CD14-positive monocyte (primary cell): ENCODE data around the gene KDM2A. TPM values are rescaled to one million over a fixed set of nuclear protein-coding genes. Genes with fewer than 3 reads are reported as not detected.

ENCODE experiments used
- DNase-seq, 3 donors: peaks; one replicate each; pipeline ENCODE4 v3.0.0-alpha.2; 2011 to 2022
- H2AFZ ChIP-seq: 2 replicates; pipeline ENCODE4 v1.6.0; 2012; ENCODE audit warnings: mild to moderate bottlenecking, low read depth, low read length, inconsistent platforms; ENCODE audit not compliant: insufficient read depth, poor library complexity, severe bottlenecking
- H3K27ac ChIP-seq, 2 donors: 1 replicate in 1 of 2; 2 replicates in 1 of 2; pipeline ENCODE4 v1.5.1; 2012 to 2013; ENCODE audit warnings: low read length in 2 of 2, control low read depth in 1 of 2, inconsistent platforms in 1 of 2, low read depth in 1 of 2, mild to moderate bottlenecking in 1 of 2
- H3K27me3 ChIP-seq, 2 donors: one replicate each; pipeline versions ENCODE4 v1.6.0 to v1.6.1; 2011 to 2013; ENCODE audit warnings: low read length in 2 of 2; ENCODE audit not compliant: control insufficient read depth in 2 of 2, insufficient read depth in 2 of 2
- H3K36me3 ChIP-seq, 2 donors: replicated peaks in 1 of 2; 1 replicate in 1 of 2; 2 replicates in 1 of 2; pipeline versions ENCODE4 v1.5.1 to v1.6.1; 2012 to 2013; ENCODE audit warnings: low read length in 2 of 2, control low read depth in 1 of 2, inconsistent platforms in 1 of 2, mild to moderate bottlenecking in 1 of 2; ENCODE audit not compliant: insufficient read depth in 2 of 2, control insufficient read depth in 1 of 2
- H3K4me1 ChIP-seq, 2 donors: 1 replicate in 1 of 2; 2 replicates in 1 of 2; pipeline versions ENCODE4 v1.5.1 to v1.6.1; 2012 to 2013; ENCODE audit warnings: low read length in 2 of 2, control low read depth in 1 of 2, inconsistent platforms in 1 of 2, mild to moderate bottlenecking in 1 of 2, moderate library complexity in 1 of 2; ENCODE audit not compliant: insufficient read depth in 2 of 2, control insufficient read depth in 1 of 2
- H3K4me2 ChIP-seq: replicated peaks from 2 replicates; pipeline ENCODE3; 2012; ENCODE audit warnings: low read length, moderate library complexity, mild to moderate bottlenecking; ENCODE audit not compliant: poor library complexity, severe bottlenecking; ENCODE audit errors: extremely low read depth
- H3K4me3 ChIP-seq, 3 experiments: fragments of 200-600 bp in 1 of 3; sonication (generic) in 1 of 3; replicated peaks in 1 of 3; 1 replicate in 2 of 3; 2 replicates in 1 of 3; pipeline ENCODE4 v1.5.1; 2011 to 2013; ENCODE audit warnings: low read length in 3 of 3, mild to moderate bottlenecking in 3 of 3, control low read depth in 2 of 3, low read depth in 2 of 3, inconsistent platforms in 1 of 3, moderate library complexity in 1 of 3
- H3K79me2 ChIP-seq: 2 replicates; pipeline ENCODE4 v1.6.0; 2012; ENCODE audit warnings: mild to moderate bottlenecking, control low read depth, inconsistent platforms, low read length, moderate library complexity; ENCODE audit not compliant: insufficient read depth
- H3K9ac ChIP-seq: 2 replicates; pipeline ENCODE4 v1.6.0; 2017; ENCODE audit warnings: low read length, mild to moderate bottlenecking; ENCODE audit not compliant: insufficient read depth, poor library complexity, severe bottlenecking
- H3K9me3 ChIP-seq, 2 donors: replicated peaks in 1 of 2; 1 replicate in 1 of 2; 2 replicates in 1 of 2; pipeline versions ENCODE4 v1.5.1 to v1.6.1; 2012 to 2013; ENCODE audit warnings: low read length in 2 of 2, control low read depth in 1 of 2; ENCODE audit not compliant: control insufficient read depth in 1 of 2, insufficient read depth in 1 of 2
- H4K20me1 ChIP-seq: 2 replicates; pipeline ENCODE4 v1.6.0; 2012; ENCODE audit warnings: mild to moderate bottlenecking, low read length, control low read depth, moderate library complexity; ENCODE audit not compliant: insufficient read depth
- H3K27ac Mint-ChIP-seq, 7 donors: one replicate each; pipeline ENCODE4 v1.8.0; 2020; ENCODE audit warnings: mild to moderate bottlenecking in 7 of 7, mixed read lengths in 7 of 7, moderate library complexity in 6 of 7, inconsistent platforms in 2 of 7
- H3K27me3 Mint-ChIP-seq, 3 donors: one replicate each; pipeline ENCODE4 v1.8.0; 2021 to 2022; ENCODE audit warnings: low read depth in 3 of 3, mild to moderate bottlenecking in 3 of 3, mixed read lengths in 3 of 3, moderate library complexity in 3 of 3, inconsistent platforms in 1 of 3
- H3K36me3 Mint-ChIP-seq, 2 donors: one replicate each; pipeline ENCODE4 v1.8.0; 2020; ENCODE audit warnings: mixed read lengths in 2 of 2, inconsistent platforms in 1 of 2, mild to moderate bottlenecking in 1 of 2
- H3K4me1 Mint-ChIP-seq: one replicate; pipeline ENCODE4 v1.8.0; 2020; ENCODE audit warnings: mild to moderate bottlenecking, mixed read lengths
- H3K4me3 Mint-ChIP-seq, 2 donors: one replicate each; pipeline ENCODE4 v1.8.0; 2020; ENCODE audit warnings: mild to moderate bottlenecking in 2 of 2, mixed read lengths in 2 of 2, moderate library complexity in 1 of 2
- H3K9me3 Mint-ChIP-seq, 7 donors: one replicate each; pipeline ENCODE4 v1.8.0; 2020 to 2022; ENCODE audit warnings: mixed read lengths in 7 of 7, mild to moderate bottlenecking in 6 of 7, moderate library complexity in 6 of 7, inconsistent platforms in 2 of 7
- WGBS: methylation state at CpG from one replicate; pipeline ENCODE4 v1.1.5; 2013; ENCODE audit warnings: missing lambda C conversion rate; ENCODE audit not compliant: insufficient coverage; 5-methylcytosine and 5-hydroxymethylcytosine counted together
- intact Hi-C, 2 donors: fragments of 100-400 bp; cut with micrococcal nuclease; formaldehyde crosslinking; loops; one replicate each; pipeline versions ENCODE4 v1.15.0 to v1.15.1; 2023
- polyA minus RNA-seq: library from RNA; depleted of rRNA, polyadenylated mRNA; stranded (reverse); fragments of >200 nt; gene quantifications from 2 replicates; pipeline ENCODE4 v1.2.3, GENCODE V29; 2012
- polyA plus RNA-seq, 3 donors: library from polyadenylated mRNA; depleted of rRNA in 1 of 3; unstranded in 2 of 3; stranded (reverse) in 1 of 3; fragments of 300-500 nt in 2 of 3; fragments of >200 nt in 1 of 3; fragmentation: Illumina TruSeq in 2 of 3; gene quantifications; 1 replicate in 2 of 3; 2 replicates in 1 of 3; pipeline ENCODE4 v1.2.3, GENCODE V29; 2012 to 2021
- total RNA-seq, 12 experiments: library from RNA in 1 of 12; stranded (reverse) in 1 of 12; fragments of 120-200 nt in 1 of 12; gene quantifications; one replicate each; pipeline ENCODE4 v1.2.4 and lab custom pipeline; 2013 to 2026; ENCODE audit warnings: mixed read lengths in 6 of 12, inconsistent platforms in 1 of 12
- TF ChIP-seq, protein P1 (sequence below): fragments of 200-600 bp; IDR thresholded peaks from one replicate; pipeline ENCODE4 v1.8.0; 2022; ENCODE audit warnings: antibody characterized with exemption, mild to moderate bottlenecking

Gene KDM2A
- total RNA-seq (2013) = 53.4 TPM
- 10 to 100 TPM in 1 of 3 donors, 1 to 10 TPM in 2; 2.6 to 98.9 (median 3.9) TPM for polyA plus RNA-seq
- polyA minus RNA-seq = 42.4 and 50.5 TPM in 2 replicates
- total RNA-seq (lab: John Stamatoyannopoulos, UW) = 76.9 to 296 (median 193) reads per million in 11 experiments

DNA sequence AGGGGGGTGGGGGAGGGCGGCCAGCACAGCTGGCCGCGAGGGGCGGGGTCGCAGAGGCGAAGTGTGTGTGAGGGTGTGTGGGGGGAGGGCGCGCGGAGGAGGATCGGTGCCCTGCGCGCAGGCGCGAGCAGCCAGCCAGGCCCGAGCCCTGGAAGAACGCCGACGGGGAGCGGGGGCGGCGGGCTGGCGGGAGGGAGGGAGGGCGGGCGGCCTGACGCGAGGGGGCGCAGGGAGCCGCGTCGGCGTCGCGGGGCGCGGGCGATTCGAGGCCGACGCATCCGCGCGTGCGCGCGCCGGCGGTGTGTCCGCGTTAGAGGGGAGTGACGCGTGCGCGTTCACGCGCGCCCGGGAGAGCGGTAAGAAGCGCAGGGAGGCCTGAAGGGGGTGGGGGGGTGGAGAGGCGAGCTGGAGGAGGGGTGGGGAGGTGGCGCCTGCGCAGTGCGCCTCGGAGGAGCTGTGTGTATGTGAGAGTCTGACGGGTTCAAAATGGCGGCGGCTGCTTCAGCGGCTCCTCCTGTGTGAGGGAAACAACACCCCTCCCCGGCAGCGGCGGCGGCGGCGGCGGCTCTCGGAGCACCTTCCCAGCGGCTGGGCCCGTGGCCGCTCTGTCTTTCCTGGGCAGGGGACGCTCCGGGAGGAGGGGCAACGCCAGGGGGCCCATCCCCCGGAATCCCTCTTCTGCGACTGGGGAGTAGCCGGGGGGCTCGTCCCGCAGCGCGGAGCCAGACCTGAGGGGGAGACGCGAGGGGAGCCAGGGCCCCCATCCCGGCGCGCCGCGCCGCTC, at the start of gene KDM2A:
KDM2A (plus strand) TSS at position 463 of the 784 bp plus-strand sequence. CDS start 2,054 bp downstream, outside the sequence.
- H3K9me3 ChIP-seq = no peaks in the 10 kb centered on the region
- peak within 1 kb of the TSS; percentile 97 for H3K4me2 ChIP-seq
- H2AFZ ChIP-seq = peak within 1 kb of the TSS; percentile 86
- H3K9me3 Mint-ChIP-seq = no peaks in the 10 kb centered on the region
- H3K4me1 ChIP-seq = peaks cover 57 to 68% of the 10 kb centered on the region in 2 donors
- peak within 1 kb of the TSS; percentile 86 for H3K9ac ChIP-seq
- TF ChIP-seq, protein P1, sequence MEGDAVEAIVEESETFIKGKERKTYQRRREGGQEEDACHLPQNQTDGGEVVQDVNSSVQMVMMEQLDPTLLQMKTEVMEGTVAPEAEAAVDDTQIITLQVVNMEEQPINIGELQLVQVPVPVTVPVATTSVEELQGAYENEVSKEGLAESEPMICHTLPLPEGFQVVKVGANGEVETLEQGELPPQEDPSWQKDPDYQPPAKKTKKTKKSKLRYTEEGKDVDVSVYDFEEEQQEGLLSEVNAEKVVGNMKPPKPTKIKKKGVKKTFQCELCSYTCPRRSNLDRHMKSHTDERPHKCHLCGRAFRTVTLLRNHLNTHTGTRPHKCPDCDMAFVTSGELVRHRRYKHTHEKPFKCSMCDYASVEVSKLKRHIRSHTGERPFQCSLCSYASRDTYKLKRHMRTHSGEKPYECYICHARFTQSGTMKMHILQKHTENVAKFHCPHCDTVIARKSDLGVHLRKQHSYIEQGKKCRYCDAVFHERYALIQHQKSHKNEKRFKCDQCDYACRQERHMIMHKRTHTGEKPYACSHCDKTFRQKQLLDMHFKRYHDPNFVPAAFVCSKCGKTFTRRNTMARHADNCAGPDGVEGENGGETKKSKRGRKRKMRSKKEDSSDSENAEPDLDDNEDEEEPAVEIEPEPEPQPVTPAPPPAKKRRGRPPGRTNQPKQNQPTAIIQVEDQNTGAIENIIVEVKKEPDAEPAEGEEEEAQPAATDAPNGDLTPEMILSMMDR = peak; percentile 25
- peaks cover 55% of the 10 kb centered on the region for H3K79me2 ChIP-seq
- peak within 1 kb of the TSS; percentile 95 to 97 (median 97) for H3K27ac Mint-ChIP-seq
- peaks cover 38% of the 10 kb centered on the region for H4K20me1 ChIP-seq
- peaks cover 53% of the 10 kb centered on the region for H3K4me1 Mint-ChIP-seq
- H3K4me3 Mint-ChIP-seq = peak within 1 kb of the TSS; percentile 97
- H3K4me3 ChIP-seq = peak within 1 kb of the TSS; percentile 94 to 100 (median 99)
- H3K27me3 ChIP-seq = no peaks in the 10 kb centered on the region
- under 1% methylated on average over 66 of the region's 97 CpGs for WGBS
- peaks cover 0 to 2% (median 0%) of the 10 kb centered on the region in 3 donors for H3K27me3 Mint-ChIP-seq
- peak within 1 kb of the TSS; percentile 91 to 94 for H3K27ac ChIP-seq
- H3K36me3 ChIP-seq = peaks cover 9 to 11% of the 10 kb centered on the region in 2 donors
- H3K36me3 Mint-ChIP-seq = peaks cover 6 to 18% of the 10 kb centered on the region in 2 donors
- intact Hi-C loops = no loop called here
- peak; percentile 98 to 100 (median 99) for DNase-seq

DNA sequence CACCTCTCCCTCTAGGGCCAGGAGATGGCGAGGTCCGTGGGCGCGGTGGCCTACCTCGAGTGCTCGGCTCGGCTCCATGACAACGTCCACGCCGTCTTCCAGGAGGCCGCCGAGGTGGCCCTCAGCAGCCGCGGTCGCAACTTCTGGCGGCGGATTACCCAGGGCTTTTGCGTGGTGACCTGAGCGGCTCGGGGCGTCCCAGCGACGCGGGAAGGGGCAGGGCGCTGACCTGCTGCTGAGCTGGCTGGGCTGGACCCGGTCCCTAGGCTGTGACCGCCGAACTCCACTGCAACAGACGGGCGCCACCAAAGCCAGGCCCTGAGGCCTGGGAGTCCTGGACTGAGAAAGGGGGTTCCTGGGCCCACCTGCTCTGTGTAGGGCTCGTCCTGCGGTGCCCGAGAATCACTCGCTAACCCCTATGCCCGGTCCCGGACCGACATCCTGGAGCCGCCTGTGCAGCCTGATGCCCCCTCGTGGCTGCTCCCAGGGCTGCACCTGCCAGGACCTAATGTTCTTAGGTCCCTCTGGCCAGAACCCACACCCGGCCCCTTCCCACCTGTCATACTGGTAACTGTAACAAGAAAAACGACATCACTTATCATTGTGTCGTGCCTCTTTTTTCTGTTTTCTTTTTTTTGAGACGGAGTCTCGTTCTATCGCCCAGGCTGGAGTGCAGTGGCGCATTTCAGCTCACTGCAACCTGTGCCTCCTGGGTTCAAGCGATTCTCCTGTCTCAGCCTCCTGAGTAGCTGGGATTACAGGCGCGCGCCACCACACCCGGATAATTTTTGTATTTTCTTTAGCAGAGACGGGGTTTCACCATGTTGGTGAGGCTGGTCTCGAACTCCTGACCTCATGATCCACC, 47.4 kb upstream of the KDM2A start:
- Histone ChIP-seq H2AFZ (peak overlapping the region; percentile 81), H3K79me2 (no peaks in the 10 kb centered on the region), H3K36me3 (no peaks in the 10 kb centered on the region), H3K9me3 (no peaks in the 10 kb centered on the region), H3K27me3 (peaks cover 0 to 9% of the 10 kb centered on the region in 2 donors), H4K20me1 (no peaks in the 10 kb centered on the region), H3K4me2 (peak overlapping the region; percentile 71), H3K27ac (no peak overlapping the region), H3K4me1 (peaks cover 14 to 24% of the 10 kb centered on the region in 2 donors), H3K4me3 (peak overlapping the region in 1 of 3 experiments; percentile 63), H3K9ac (peak overlapping the region; percentile 15)
- Mint-ChIP-seq H3K9me3 (peaks cover 0 to 6% (median 0%) of the 10 kb centered on the region in 7 donors), H3K27me3 (peaks cover 12 to 32% (median 30%) of the 10 kb centered on the region in 3 donors), H3K36me3 (no peaks in the 10 kb centered on the region), H3K4me1 (peaks cover 14% of the 10 kb centered on the region), H3K27ac (peak overlapping the region in 3 of 7 donors; percentile 36 to 46 (median 40)), H3K4me3 (peak overlapping the region; percentile 64 to 81)
- 43% methylated on average over 53 of the region's 53 CpGs for WGBS
- TF ChIP-seq, protein P1 = peak; percentile 91
- peak; percentile 50 to 72 (median 68) for DNase-seq
- intact Hi-C loops = no loop called here
